GM12878 (cell line): ENCODE data around the gene NEUROD1. TPM values are rescaled to one million over a fixed set of nuclear protein-coding genes. Genes with fewer than 3 reads are reported as not detected.

ENCODE experiments used
- ATAC-seq: fragments of 200-7000 bp; cut with Tn5 transposase; 3 replicates; pipeline ENCODE4 v1.9.1; 2020; ENCODE audit warnings: mild to moderate bottlenecking, moderate library complexity
- BruUV-seq: library from RNA; stranded (reverse); fragments of 400-500 nt; replicated peaks from 2 replicates; lab custom pipeline; 2021; lab: Mats Ljungman, UMichigan
- CTCF ChIA-PET: fragments of 300-600 bp; sonication (Branson Sonifier 250); formaldehyde crosslinking; extraction: SDS; loops from one replicate; lab custom pipeline; 2021; ENCODE audit warnings: inconsistent platforms; lab: Yijun Ruan, JAX
- POLR2A ChIA-PET: fragments of 350-600 bp; formaldehyde crosslinking; extraction: SDS; loops from one replicate; lab custom pipeline; 2021; ENCODE audit warnings: inconsistent platforms; lab: Charles Lee
- RAD21 ChIA-PET: fragments of 300-600 bp; sonication (Branson Sonifier 250); formaldehyde crosslinking; loops from one replicate; lab custom pipeline; 2023; ENCODE audit warnings: antibody characterized with exemption; ENCODE audit not compliant: unreplicated experiment; lab: Charles Lee
- SMC1A ChIA-PET: fragments of 300-600 bp; sonication (Branson Sonifier 250); formaldehyde crosslinking; loops from one replicate; lab custom pipeline; 2023; ENCODE audit not compliant: unreplicated experiment, uncharacterized antibody; lab: Charles Lee
- DNase-seq: peaks from one replicate; pipeline ENCODE4 v3.0.0-alpha.2; 2011; ENCODE audit warnings: low read depth, low spot score
- FAIRE-seq: peaks from 3 replicates; lab custom pipeline; 2011; peaks lifted over from hg19 to GRCh38; lab: Jason Lieb, UNC
- H2AFZ ChIP-seq: 2 replicates; pipeline ENCODE4 v1.6.0; 2011; ENCODE audit warnings: low read depth, low read length, control low read depth; ENCODE audit not compliant: control insufficient read depth
- H3K27ac ChIP-seq: 2 replicates; pipeline ENCODE4 v1.5.1; 2011; ENCODE audit warnings: control low read depth; ENCODE audit not compliant: control insufficient read depth, insufficient read depth
- H3K27me3 ChIP-seq, 2 experiments: replicated peaks in 1 of 2; 2 replicates each; pipeline versions ENCODE4 v1.6.0 to v1.6.1; 2011; ENCODE audit warnings: low read length in 1 of 2; ENCODE audit not compliant: control insufficient read depth in 2 of 2, insufficient read depth in 2 of 2
- H3K36me3 ChIP-seq, 2 experiments: 2 replicates each; pipeline ENCODE4 v1.5.1; 2011; ENCODE audit warnings: low read length in 1 of 2; ENCODE audit not compliant: control insufficient read depth in 2 of 2, insufficient read depth in 2 of 2
- H3K4me1 ChIP-seq: 2 replicates; pipeline ENCODE4 v1.6.1; 2011; ENCODE audit warnings: mild to moderate bottlenecking, low read length, moderate library complexity, mixed read lengths; ENCODE audit not compliant: control insufficient read depth, insufficient read depth
- H3K4me2 ChIP-seq: 2 replicates; pipeline ENCODE4 v1.6.0; 2011; ENCODE audit warnings: control low read depth; ENCODE audit not compliant: control insufficient read depth, insufficient read depth
- H3K4me3 ChIP-seq: fragments of 200-600 bp; sonication (generic); 2 replicates; pipeline ENCODE4 v1.5.1; 2016
- H3K79me2 ChIP-seq: 2 replicates; pipeline ENCODE4 v1.6.0; 2011; ENCODE audit warnings: low read length; ENCODE audit not compliant: control insufficient read depth, insufficient read depth
- H3K9ac ChIP-seq: 2 replicates; pipeline ENCODE4 v1.8.0; 2011; ENCODE audit warnings: low read length, control low read depth, mixed read lengths; ENCODE audit not compliant: control insufficient read depth, insufficient read depth
- H3K9me3 ChIP-seq: replicated peaks from 3 replicates; pipeline ENCODE4 v1.5.1; 2011; ENCODE audit warnings: mild to moderate bottlenecking, low read length; ENCODE audit not compliant: control insufficient read depth, insufficient read depth
- H4K20me1 ChIP-seq: 2 replicates; pipeline ENCODE4 v1.6.0; 2011; ENCODE audit not compliant: control insufficient read depth, insufficient read depth
- CREB1 ChIP-seq: IDR thresholded peaks from 2 replicates; pipeline ENCODE4 v1.6.1; 2012; ENCODE audit warnings: low read depth, mild to moderate bottlenecking, inconsistent platforms
- MTA2 ChIP-seq: fragments of 450-650 bp; IDR thresholded peaks from 2 replicates; pipeline ENCODE4 v1.6.1; 2016; ENCODE audit warnings: low read depth, mild to moderate bottlenecking, moderate library complexity
- NRF1 ChIP-seq: conservative IDR thresholded peaks from 2 replicates; pipeline ENCODE4 v1.6.1; 2011; ENCODE audit warnings: mild to moderate bottlenecking, low read depth, low read length, improper control_type of control experiment
- REST ChIP-seq: IDR thresholded peaks from 2 replicates; pipeline ENCODE4 v1.6.1; 2012; ENCODE audit warnings: mild to moderate bottlenecking, low read depth, low read length
- SMARCA5 ChIP-seq: fragments of 450-650 bp; IDR thresholded peaks from 2 replicates; pipeline ENCODE4 v1.6.1; 2017; ENCODE audit warnings: mild to moderate bottlenecking
- TAF1 ChIP-seq: IDR thresholded peaks from 2 replicates; pipeline ENCODE4 v1.6.1; 2011; ENCODE audit warnings: mild to moderate bottlenecking, low read depth, low read length, borderline replicate concordance
- WGBS: methylation state at CpG from one replicate; pipeline ENCODE4 v1.1.6; 2016; ENCODE audit warnings: low lambda C conversion rate; ENCODE audit not compliant: insufficient replicate concordance, insufficient coverage; ENCODE audit errors: missing lambda C conversion rate; 5-methylcytosine and 5-hydroxymethylcytosine counted together
- in situ Hi-C: fragments of 300-500 bp; cut with MboI; formaldehyde crosslinking; loops from 9 replicates; pipeline ENCODE4 v1.14.3; 2018; ENCODE audit warnings: mixed read lengths
- intact Hi-C: fragments of 100-400 bp; cut with micrococcal nuclease; formaldehyde crosslinking; loops from one replicate; pipeline ENCODE4 v1.14.2; 2022; ENCODE audit not compliant: unreplicated experiment
- polyA plus RNA-seq, 11 experiments: library from polyadenylated mRNA; depleted of rRNA in 4 of 11; unstranded in 6 of 11; stranded (reverse) in 5 of 11; fragments of >200 nt; fragmentation: Nextera tagmentation in 4 of 11; fragmentation: Illumina TruSeq in 1 of 11; extraction: Ambion mirVana in 4 of 11; extraction: Trizol in 1 of 11; gene quantifications; 1 replicate in 1 of 11; 2 replicates in 10 of 11; pipeline versions ENCODE4 v1.2.1 to v1.2.3, GENCODE V29; 2011 to 2016; ENCODE audit warnings: inconsistent platforms in 2 of 11, missing spikeins in 2 of 11, low read depth in 1 of 11
- total RNA-seq, 4 experiments: library from RNA; depleted of rRNA in 3 of 4; stranded (reverse); fragments of >200 nt in 3 of 4; fragmentation: Illumina TruSeq in 1 of 4; extraction: Trizol in 1 of 4; gene quantifications; 2 replicates each; pipeline versions ENCODE4 v1.2.1 to v1.2.3, GENCODE V29; 2013 to 2021

Gene NEUROD1
- total and polyA plus RNA-seq, 10 of the 15 experiments (the other 5 are each of a cell fraction or from before 2014, with no cell fraction given) = not detected

- TF ChIP-seq MTA2 (no peak), NRF1 (no peak), TAF1 (no peak), SMARCA5 (no peak)
These were observed 1.3 kb downstream of the NEUROD1 start (continued) for GRCh38 chr2:181678861-181679543.

- Histone ChIP-seq H3K9ac (no peak overlapping the region), H3K36me3 (no peaks in the 10 kb centered on the region), H3K9me3 (peaks cover 2% of the 10 kb centered on the region; the same call in 2 of the 3 replicates), H3K4me3 (no peak overlapping the region), H3K79me2 (no peaks in the 10 kb centered on the region), H3K4me2 (no peak overlapping the region), H2AFZ (no peak overlapping the region), H3K27me3 (peaks cover 11 to 38% of the 10 kb centered on the region in 2 experiments), H3K4me1 (peaks cover 3% of the 10 kb centered on the region; the same call in 1 of the 2 replicates), H4K20me1 (no peaks in the 10 kb centered on the region), H3K27ac (no peak overlapping the region)
- SMC1A ChIA-PET = interaction anchor here (0.8 to 1.9 kb wide), 3 partner anchors 19 to 111 kb away, joined by 3 to 7 read pairs (median 3); no protein-coding TSS in a partner anchor
- FAIRE-seq = no peak
- ATAC-seq = no peak
- no peak for TF ChIP-seq CREB1
- TF ChIP-seq REST = peak; percentile 90
- in situ Hi-C loops (no loop called here), intact Hi-C loops (no loop called here)
- RAD21 ChIA-PET = no interaction called here
- POLR2A ChIA-PET = no interaction called here
- CTCF ChIA-PET = no interaction called here
- no peak for DNase-seq
- WGBS = 68% methylated on average over 41 of the region's 41 CpGs
- no TSS peak for BruUV-seq
These were observed 2.3 kb downstream of the NEUROD1 start for GRCh38 chr2:181677912-181678586.
